IMR-90 (cell line): Measurements from ENCODE around the gene FRZB.

Experiments used
- CTCF ChIP-seq: conservative IDR thresholded peaks from 2 replicates; pipeline ENCODE4 v1.5.1; 2012; ENCODE audit warnings: mild to moderate bottlenecking, low read depth, low read length, improper control_type of control experiment
- MAZ ChIP-seq: IDR thresholded peaks from 2 replicates; pipeline ENCODE4 v1.6.1; 2012; ENCODE audit warnings: low read depth, mild to moderate bottlenecking, low read length, improper control_type of control experiment, moderate library complexity, borderline replicate concordance
- MXI1 ChIP-seq: IDR thresholded peaks from 2 replicates; pipeline ENCODE4 v1.6.1; 2012; ENCODE audit warnings: low read depth, mild to moderate bottlenecking, low read length, moderate library complexity, borderline replicate concordance
- POLR2A ChIP-seq: IDR thresholded peaks from 2 replicates; pipeline ENCODE4 v1.6.1; 2012; ENCODE audit warnings: mild to moderate bottlenecking, low read depth, low read length
- TF ChIP-seq, protein P1 (sequence below): fragments of 150-350 bp; IDR thresholded peaks from 2 replicates; pipeline ENCODE4 v1.6.1; 2017; ENCODE audit warnings: mild to moderate bottlenecking, antibody characterized with exemption, low read length, low read depth

DNA sequence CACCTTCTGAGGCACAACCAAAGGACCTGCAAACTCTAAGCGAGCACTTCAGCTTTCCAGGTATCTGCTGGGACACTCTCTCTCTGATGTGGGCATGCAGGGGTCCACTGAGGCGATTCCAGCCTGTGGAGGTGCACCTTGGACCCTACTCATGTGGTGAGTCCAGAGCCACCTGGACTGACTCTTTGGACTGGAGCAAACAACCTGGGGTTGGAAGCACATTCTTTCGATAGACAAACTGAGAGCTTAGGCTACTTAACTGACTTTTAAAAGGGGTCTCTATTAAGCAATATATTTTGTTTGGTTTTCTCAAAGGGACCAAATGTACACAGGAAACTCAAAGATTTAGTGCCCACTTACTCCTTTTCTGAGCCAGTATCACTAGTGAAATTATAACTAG, 51.6 kb downstream of the FRZB start:
- TF ChIP-seq CTCF (no peak), MAZ (no peak), MXI1 (no peak), POLR2A (no peak)
- TF ChIP-seq, protein P1, sequence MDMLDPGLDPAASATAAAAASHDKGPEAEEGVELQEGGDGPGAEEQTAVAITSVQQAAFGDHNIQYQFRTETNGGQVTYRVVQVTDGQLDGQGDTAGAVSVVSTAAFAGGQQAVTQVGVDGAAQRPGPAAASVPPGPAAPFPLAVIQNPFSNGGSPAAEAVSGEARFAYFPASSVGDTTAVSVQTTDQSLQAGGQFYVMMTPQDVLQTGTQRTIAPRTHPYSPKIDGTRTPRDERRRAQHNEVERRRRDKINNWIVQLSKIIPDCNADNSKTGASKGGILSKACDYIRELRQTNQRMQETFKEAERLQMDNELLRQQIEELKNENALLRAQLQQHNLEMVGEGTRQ, result no peak
